Mesenchymal stem cell (in vitro differentiated cells and primary cell): Measurements from ENCODE around the gene SRXN1.

Source experiments
- DNase-seq: peaks from one replicate; pipeline ENCODE4 v3.0.0-alpha.2; 2013
- H2AFZ ChIP-seq: one replicate; pipeline ENCODE4 v1.6.1; 2013; ENCODE audit warnings: low read depth, mild to moderate bottlenecking, control low read depth, inconsistent platforms, low read length, moderate library complexity
- H2AK5ac ChIP-seq: 2 replicates; pipeline ENCODE4 v1.6.1; 2013; ENCODE audit warnings: low read length, moderate library complexity, mild to moderate bottlenecking, inconsistent platforms; ENCODE audit not compliant: severe bottlenecking
- H2BK120ac ChIP-seq: one replicate; pipeline ENCODE4 v1.6.1; 2013; ENCODE audit warnings: low read depth, mild to moderate bottlenecking, inconsistent platforms, low read length, moderate library complexity
- H2BK12ac ChIP-seq, 2 experiments: one replicate each; pipeline ENCODE4 v1.6.1; 2013; ENCODE audit warnings: inconsistent platforms in 2 of 2, low read length in 2 of 2, mild to moderate bottlenecking in 2 of 2, moderate library complexity in 2 of 2, control low read depth in 1 of 2
- H2BK15ac ChIP-seq: one replicate; pipeline ENCODE4 v1.6.1; 2013; ENCODE audit warnings: mild to moderate bottlenecking, low read depth, inconsistent platforms; ENCODE audit not compliant: poor library complexity, severe bottlenecking
- H2BK5ac ChIP-seq: 2 replicates; pipeline ENCODE4 v1.6.1; 2013; ENCODE audit warnings: low read depth, mild to moderate bottlenecking, low read length, control low read depth, inconsistent platforms; ENCODE audit not compliant: poor library complexity, severe bottlenecking
- H3K14ac ChIP-seq, 2 experiments: one replicate each; pipeline ENCODE4 v1.6.1; 2013; ENCODE audit warnings: inconsistent platforms in 2 of 2, low read length in 2 of 2, control low read depth in 1 of 2, mild to moderate bottlenecking in 1 of 2, moderate library complexity in 1 of 2
- H3K18ac ChIP-seq, 2 experiments: one replicate each; pipeline ENCODE4 v1.6.1; 2013; ENCODE audit warnings: inconsistent platforms in 2 of 2, low read length in 2 of 2, control low read depth in 1 of 2, low read depth in 1 of 2, mild to moderate bottlenecking in 1 of 2
- H3K23ac ChIP-seq, 2 experiments: one replicate each; pipeline ENCODE4 v1.6.1; 2013; ENCODE audit warnings: inconsistent platforms in 2 of 2, low read length in 2 of 2, mild to moderate bottlenecking in 2 of 2, moderate library complexity in 2 of 2, control low read depth in 1 of 2
- H3K27ac ChIP-seq: 2 replicates; pipeline ENCODE4 v1.5.1; 2013; ENCODE audit warnings: mild to moderate bottlenecking, moderate library complexity, low read length, control low read depth, inconsistent platforms; ENCODE audit not compliant: poor library complexity, severe bottlenecking
- H3K27me3 ChIP-seq, 2 experiments: 2 replicates each; pipeline versions ENCODE4 v1.6.1 to v1.7.0; 2013; ENCODE audit warnings: low read length in 2 of 2, mild to moderate bottlenecking in 2 of 2, moderate library complexity in 2 of 2, control low read depth in 1 of 2, inconsistent platforms in 1 of 2; ENCODE audit not compliant: control insufficient read depth in 1 of 2, insufficient read depth in 1 of 2
- H3K36me3 ChIP-seq, 2 experiments: 2 replicates each; pipeline versions ENCODE4 v1.6.1 to v1.7.0; 2013; ENCODE audit warnings: low read length in 2 of 2, control low read depth in 1 of 2, inconsistent platforms in 1 of 2, low read depth in 1 of 2, mild to moderate bottlenecking in 1 of 2; ENCODE audit not compliant: insufficient read depth in 2 of 2, control insufficient read depth in 1 of 2
- H3K4ac ChIP-seq, 2 experiments: one replicate each; pipeline ENCODE4 v1.6.1; 2013; ENCODE audit warnings: inconsistent platforms in 2 of 2, low read length in 2 of 2, mild to moderate bottlenecking in 2 of 2, moderate library complexity in 2 of 2, control low read depth in 1 of 2, low read depth in 1 of 2
- H3K4me1 ChIP-seq: 2 replicates; pipeline ENCODE4 v1.6.1; 2013; ENCODE audit warnings: low read depth, low read length, control low read depth; ENCODE audit not compliant: control insufficient read depth, insufficient read depth
- H3K4me2 ChIP-seq: 2 replicates; pipeline ENCODE4 v1.6.1; 2013; ENCODE audit warnings: low read length, mild to moderate bottlenecking, inconsistent platforms; ENCODE audit not compliant: poor library complexity, severe bottlenecking
- H3K4me3 ChIP-seq, 2 experiments: 2 replicates each; pipeline versions ENCODE4 v1.5.1 to v1.7.0; 2013; ENCODE audit warnings: low read length in 2 of 2, mild to moderate bottlenecking in 2 of 2, control low read depth in 1 of 2, low read depth in 1 of 2; ENCODE audit not compliant: insufficient read depth in 1 of 2
- H3K79me1 ChIP-seq: replicated peaks from 2 replicates; pipeline ENCODE4 v1.6.1; 2013; ENCODE audit warnings: mild to moderate bottlenecking, control low read depth, low read length, inconsistent platforms; ENCODE audit not compliant: poor library complexity, severe bottlenecking
- H3K9ac ChIP-seq: 2 replicates; pipeline ENCODE4 v1.7.0; 2013; ENCODE audit warnings: mild to moderate bottlenecking, low read length, moderate library complexity
- H3K9me3 ChIP-seq: 2 replicates; pipeline ENCODE4 v1.7.0; 2013; ENCODE audit warnings: mild to moderate bottlenecking, low read length; ENCODE audit not compliant: control insufficient read depth
- H4K8ac ChIP-seq: one replicate; pipeline ENCODE4 v1.6.1; 2013; ENCODE audit warnings: inconsistent platforms, mild to moderate bottlenecking, low read length, moderate library complexity
- H4K91ac ChIP-seq: one replicate; pipeline ENCODE4 v1.6.1; 2013; ENCODE audit warnings: mild to moderate bottlenecking, low read length, inconsistent platforms
- WGBS: methylation state at CpG from one replicate; pipeline ENCODE4 v1.1.7; 2013; ENCODE audit warnings: mixed read lengths; 5-methylcytosine and 5-hydroxymethylcytosine counted together

SRXN1 gene

GRCh38 chr20:646868-647233 lies 6.1 kb downstream of the SRXN1 start:
- Histone ChIP-seq H3K27me3 (peaks cover 4 to 7% of the 10 kb centered on the region in 2 experiments), H3K4me1 (peaks cover 13% of the 10 kb centered on the region), H4K8ac (no peak overlapping the region), H3K4ac (no peak overlapping the region), H2BK15ac (no peak overlapping the region), H3K27ac (no peak overlapping the region), H3K9me3 (peaks cover 5% of the 10 kb centered on the region), H3K9ac (no peak overlapping the region), H2BK5ac (no peak overlapping the region), H2BK120ac (no peak overlapping the region), H4K91ac (no peak overlapping the region), H3K23ac (no peak overlapping the region), H3K79me1 (peaks cover 33% of the 10 kb centered on the region), H2AK5ac (no peak overlapping the region), H3K14ac (no peak overlapping the region), H3K4me3 (no peak overlapping the region), H3K36me3 (peaks cover 31 to 44% of the 10 kb centered on the region in 2 experiments), H2BK12ac (no peak overlapping the region), H2AFZ (no peak overlapping the region), H3K4me2 (no peak overlapping the region), H3K18ac (no peak overlapping the region)
- 87% methylated on average over 2 of the region's 2 CpGs for WGBS
- DNase-seq = no peak

- peaks cover 30% of the 10 kb centered on the region for H3K79me1 ChIP-seq
- no peak overlapping the region for H2BK120ac ChIP-seq
- H2BK15ac ChIP-seq = no peak overlapping the region
- H2BK5ac ChIP-seq = no peak overlapping the region
- 88% methylated on average over 9 of the region's 10 CpGs for WGBS
- H3K14ac ChIP-seq = no peak overlapping the region
- H3K27me3 ChIP-seq = peaks cover 7 to 9% of the 10 kb centered on the region in 2 experiments
- peaks cover 5% of the 10 kb centered on the region for H3K9me3 ChIP-seq
- peaks cover 10% of the 10 kb centered on the region for H3K4me1 ChIP-seq
- no peak overlapping the region for H3K4me3 ChIP-seq
- no peak overlapping the region for H2BK12ac ChIP-seq
- no peak overlapping the region for H4K8ac ChIP-seq
- H2AFZ ChIP-seq = no peak overlapping the region
- no peak overlapping the region for H3K27ac ChIP-seq
- no peak overlapping the region for H3K4ac ChIP-seq
- H3K4me2 ChIP-seq = no peak overlapping the region
- no peak overlapping the region for H2AK5ac ChIP-seq
- DNase-seq = no peak
- H3K23ac ChIP-seq = no peak overlapping the region
- H3K36me3 ChIP-seq = peaks cover 31 to 44% of the 10 kb centered on the region in 2 experiments
- H3K9ac ChIP-seq = no peak overlapping the region
- no peak overlapping the region for H3K18ac ChIP-seq
- H4K91ac ChIP-seq = no peak overlapping the region
Measured at GRCh38 chr20:646107-646867, 6.7 kb downstream of the SRXN1 start.

GRCh38 chr20:645318-646106 lies 7.5 kb downstream of the SRXN1 start:
- Histone ChIP-seq H4K8ac (peak overlapping the region; percentile 46), H3K36me3 (peaks cover 28 to 39% of the 10 kb centered on the region in 2 experiments), H3K14ac (no peak overlapping the region), H2AFZ (no peak overlapping the region), H3K18ac (no peak overlapping the region), H2BK5ac (no peak overlapping the region), H3K27me3 (peaks cover 11 to 14% of the 10 kb centered on the region in 2 experiments), H2AK5ac (no peak overlapping the region), H2BK120ac (no peak overlapping the region), H3K4me1 (peaks cover 10% of the 10 kb centered on the region), H3K4me3 (no peak overlapping the region), H3K9ac (no peak overlapping the region), H3K4ac (no peak overlapping the region), H3K79me1 (peaks cover 26% of the 10 kb centered on the region), H2BK12ac (no peak overlapping the region), H3K4me2 (no peak overlapping the region), H2BK15ac (no peak overlapping the region), H3K27ac (no peak overlapping the region), H4K91ac (no peak overlapping the region), H3K9me3 (peaks cover 5% of the 10 kb centered on the region), H3K23ac (no peak overlapping the region)
- DNase-seq = peak; percentile 65
- WGBS = 19% methylated on average over 16 of the region's 20 CpGs

- H3K79me1 ChIP-seq = peaks cover 20% of the 10 kb centered on the region
- WGBS = 70% methylated on average over 6 of the region's 11 CpGs
- H3K9ac ChIP-seq = no peak overlapping the region
- H3K4ac ChIP-seq = no peak overlapping the region
- no peak overlapping the region for H2BK120ac ChIP-seq
- H3K27me3 ChIP-seq = peaks cover 11 to 14% of the 10 kb centered on the region in 2 experiments
- H4K91ac ChIP-seq = no peak overlapping the region
- no peak overlapping the region for H2AK5ac ChIP-seq
- no peak overlapping the region for H3K18ac ChIP-seq
- no peak overlapping the region for H2BK5ac ChIP-seq
- H3K9me3 ChIP-seq = peaks cover 5% of the 10 kb centered on the region
- H3K4me2 ChIP-seq = no peak overlapping the region
- no peak for DNase-seq
- H2BK15ac ChIP-seq = no peak overlapping the region
- H3K14ac ChIP-seq = no peak overlapping the region
- H3K27ac ChIP-seq = no peak overlapping the region
- H4K8ac ChIP-seq = no peak overlapping the region
- H3K4me1 ChIP-seq = peaks cover 10% of the 10 kb centered on the region
- H3K36me3 ChIP-seq = peaks cover 21 to 32% of the 10 kb centered on the region in 2 experiments
- no peak overlapping the region for H3K23ac ChIP-seq
- H3K4me3 ChIP-seq = no peak overlapping the region
- H2AFZ ChIP-seq = no peak overlapping the region
- no peak overlapping the region for H2BK12ac ChIP-seq
Measured at GRCh38 chr20:644692-645317, 8.2 kb downstream of the SRXN1 start.
